DND-41 (cell line): ENCODE data around the gene KRT23.
"Not testable (repeated sequence)": the region's sequence is repeated elsewhere in the genome, so short reads cannot be mapped to it uniquely, and the experiment has no call there.

Experiments
- CTCF ChIP-seq: IDR thresholded peaks from 2 replicates; pipeline ENCODE4 v1.5.1; 2012; ENCODE audit warnings: borderline replicate concordance, low read length, moderate library complexity, mild to moderate bottlenecking; ENCODE audit not compliant: poor library complexity, severe bottlenecking; ENCODE audit errors: extremely low read depth
- EZH2 ChIP-seq: IDR thresholded peaks from 3 replicates; pipeline ENCODE4 v1.6.1; 2012; ENCODE audit warnings: borderline replicate concordance, low read depth, mild to moderate bottlenecking, moderate library complexity, low read length, inconsistent platforms; ENCODE audit not compliant: severe bottlenecking

- TF ChIP-seq CTCF, EZH2: not testable (repeated sequence)
These were observed 20.3 kb downstream of the KRT23 start for GRCh38 chr17:40917116-40917515.
